ENCODE data around the gene C12orf42.

- no peak for TF ChIP-seq CTCF (IDR thresholded peaks at IDR 0.05)
- TF ChIP-seq POLR2A (IDR thresholded peaks at IDR 0.05) = no peak
Measured at GRCh38 chr12:103379670-103380069, 116.1 kb downstream of the C12orf42 start.

Measured in lower leg skin (tissue), 3 donors.